ENCODE results near the gene ATG3. TPM values are rescaled to one million over a fixed set of nuclear protein-coding genes. Genes with fewer than 3 reads are reported as not detected.

The ATG3 gene
- total RNA-seq, 1 experiment from 2014 or later: 60.1 TPM

DNA sequence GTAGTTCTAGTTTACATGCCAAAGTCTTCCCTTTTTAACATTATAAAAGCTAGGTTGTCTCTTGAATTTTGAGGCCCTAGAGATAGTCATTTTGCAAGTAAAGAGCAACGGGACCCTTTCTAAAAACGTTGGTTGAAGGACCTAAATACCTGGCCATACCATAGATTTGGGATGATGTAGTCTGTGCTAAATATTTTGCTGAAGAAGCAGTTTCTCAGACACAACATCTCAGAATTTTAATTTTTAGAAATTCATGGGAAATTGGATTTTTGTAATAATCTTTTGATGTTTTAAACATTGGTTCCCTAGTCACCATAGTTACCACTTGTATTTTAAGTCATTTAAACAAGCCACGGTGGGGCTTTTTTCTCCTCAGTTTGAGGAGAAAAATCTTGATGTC lies 21.3 kb upstream of the ATG3 start:
- H3K9me3 Mint-ChIP-seq: no peaks in the 10 kb centered on the region
- ATAC-seq (no peak), DNase-seq (ENCODE audit: low spot score) (no peak)
- H3K27ac Mint-ChIP-seq: no peak overlapping the region
- H3K27me3 Mint-ChIP-seq (ENCODE audit: low read depth): no peaks in the 10 kb centered on the region
- CTCF ChIA-PET: interaction anchor here (2.0 to 2.1 kb wide), 3 partner anchors 60 to 231 kb away, joined by 12 to 21 read pairs (median 16); partner anchors contain the start of gene CCDC80
- peaks cover 27% of the 10 kb centered on the region for H3K36me3 Mint-ChIP-seq
- H3K4me1 Mint-ChIP-seq: peaks cover 18% of the 10 kb centered on the region
- POLR2A ChIA-PET: no interaction called here
- TF ChIP-seq ZNF138 (CRISPR knock-in tag; conservative IDR thresholded peaks at IDR 0.05) (no peak), ZBTB21 (CRISPR knock-in tag; IDR thresholded peaks at IDR 0.05; ENCODE audit: borderline replicate concordance) (no peak), TEAD4 (CRISPR knock-in tag; IDR thresholded peaks at IDR 0.05) (no peak), HMGA2 (CRISPR knock-in tag; IDR thresholded peaks at IDR 0.05) (no peak), SMAD4 (CRISPR knock-in tag; IDR thresholded peaks at IDR 0.05) (no peak), ESRRA (CRISPR knock-in tag; IDR thresholded peaks at IDR 0.05; ENCODE audit: borderline replicate concordance) (no peak), EMX1 (CRISPR knock-in tag; IDR thresholded peaks at IDR 0.05) (no peak), FOXJ3 (CRISPR knock-in tag; IDR thresholded peaks at IDR 0.05; ENCODE audit: borderline replicate concordance) (no peak), IRF2 (CRISPR knock-in tag; IDR thresholded peaks at IDR 0.05; ENCODE audit: borderline replicate concordance, low read depth) (no peak), NFATC4 (CRISPR knock-in tag; IDR thresholded peaks at IDR 0.05) (no peak), SP1 (CRISPR knock-in tag; conservative IDR thresholded peaks at IDR 0.05) (no peak)
- TF ChIP-seq, protein P1, sequence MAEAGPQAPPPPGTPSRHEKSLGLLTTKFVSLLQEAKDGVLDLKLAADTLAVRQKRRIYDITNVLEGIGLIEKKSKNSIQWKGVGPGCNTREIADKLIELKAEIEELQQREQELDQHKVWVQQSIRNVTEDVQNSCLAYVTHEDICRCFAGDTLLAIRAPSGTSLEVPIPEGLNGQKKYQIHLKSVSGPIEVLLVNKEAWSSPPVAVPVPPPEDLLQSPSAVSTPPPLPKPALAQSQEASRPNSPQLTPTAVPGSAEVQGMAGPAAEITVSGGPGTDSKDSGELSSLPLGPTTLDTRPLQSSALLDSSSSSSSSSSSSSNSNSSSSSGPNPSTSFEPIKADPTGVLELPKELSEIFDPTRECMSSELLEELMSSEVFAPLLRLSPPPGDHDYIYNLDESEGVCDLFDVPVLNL (CRISPR knock-in tag; IDR thresholded peaks at IDR 0.05; ENCODE audit: borderline replicate concordance, low read depth): no peak
- TF ChIP-seq, protein P2, sequence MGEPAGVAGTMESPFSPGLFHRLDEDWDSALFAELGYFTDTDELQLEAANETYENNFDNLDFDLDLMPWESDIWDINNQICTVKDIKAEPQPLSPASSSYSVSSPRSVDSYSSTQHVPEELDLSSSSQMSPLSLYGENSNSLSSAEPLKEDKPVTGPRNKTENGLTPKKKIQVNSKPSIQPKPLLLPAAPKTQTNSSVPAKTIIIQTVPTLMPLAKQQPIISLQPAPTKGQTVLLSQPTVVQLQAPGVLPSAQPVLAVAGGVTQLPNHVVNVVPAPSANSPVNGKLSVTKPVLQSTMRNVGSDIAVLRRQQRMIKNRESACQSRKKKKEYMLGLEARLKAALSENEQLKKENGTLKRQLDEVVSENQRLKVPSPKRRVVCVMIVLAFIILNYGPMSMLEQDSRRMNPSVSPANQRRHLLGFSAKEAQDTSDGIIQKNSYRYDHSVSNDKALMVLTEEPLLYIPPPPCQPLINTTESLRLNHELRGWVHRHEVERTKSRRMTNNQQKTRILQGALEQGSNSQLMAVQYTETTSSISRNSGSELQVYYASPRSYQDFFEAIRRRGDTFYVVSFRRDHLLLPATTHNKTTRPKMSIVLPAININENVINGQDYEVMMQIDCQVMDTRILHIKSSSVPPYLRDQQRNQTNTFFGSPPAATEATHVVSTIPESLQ (CRISPR knock-in tag; IDR thresholded peaks at IDR 0.05): no peak
- TF ChIP-seq, protein P3, sequence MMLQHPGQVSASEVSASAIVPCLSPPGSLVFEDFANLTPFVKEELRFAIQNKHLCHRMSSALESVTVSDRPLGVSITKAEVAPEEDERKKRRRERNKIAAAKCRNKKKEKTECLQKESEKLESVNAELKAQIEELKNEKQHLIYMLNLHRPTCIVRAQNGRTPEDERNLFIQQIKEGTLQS (CRISPR knock-in tag; conservative IDR thresholded peaks at IDR 0.05): no peak
- TF ChIP-seq, protein P4, sequence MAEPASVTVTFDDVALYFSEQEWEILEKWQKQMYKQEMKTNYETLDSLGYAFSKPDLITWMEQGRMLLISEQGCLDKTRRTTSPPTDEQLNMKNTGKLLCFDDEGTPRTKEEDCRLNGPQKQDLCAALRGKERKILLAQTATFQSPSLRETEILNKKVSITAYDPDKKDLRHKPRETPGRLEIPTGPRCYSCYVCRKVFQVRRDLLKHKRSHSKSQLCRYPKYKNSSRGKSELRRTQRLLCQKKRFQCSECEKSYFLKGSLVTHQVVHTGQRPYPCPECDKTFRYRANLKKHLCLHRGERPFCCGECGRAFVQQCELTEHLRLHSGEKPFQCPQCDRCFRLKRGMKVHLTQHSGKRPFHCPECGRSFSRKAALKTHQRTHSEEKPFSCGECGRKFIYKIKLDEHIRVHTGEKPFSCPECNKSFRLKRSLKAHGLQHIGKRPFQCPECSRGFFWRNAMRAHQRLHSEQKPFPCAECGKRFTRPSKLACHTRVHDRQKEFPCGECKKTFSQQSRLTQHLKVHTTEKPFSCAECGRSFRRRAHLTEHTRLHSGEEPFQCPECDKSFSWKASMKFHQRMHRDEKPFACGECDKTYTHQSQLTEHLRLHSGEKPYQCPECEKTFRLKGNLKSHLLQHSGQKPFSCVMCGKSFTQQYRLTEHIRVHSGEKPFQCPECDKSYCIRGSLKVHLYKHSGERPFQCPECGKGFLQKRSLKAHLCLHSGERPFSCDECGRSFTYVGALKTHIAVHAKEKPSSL (CRISPR knock-in tag; conservative IDR thresholded peaks at IDR 0.05): no peak
- TF ChIP-seq, protein P5, sequence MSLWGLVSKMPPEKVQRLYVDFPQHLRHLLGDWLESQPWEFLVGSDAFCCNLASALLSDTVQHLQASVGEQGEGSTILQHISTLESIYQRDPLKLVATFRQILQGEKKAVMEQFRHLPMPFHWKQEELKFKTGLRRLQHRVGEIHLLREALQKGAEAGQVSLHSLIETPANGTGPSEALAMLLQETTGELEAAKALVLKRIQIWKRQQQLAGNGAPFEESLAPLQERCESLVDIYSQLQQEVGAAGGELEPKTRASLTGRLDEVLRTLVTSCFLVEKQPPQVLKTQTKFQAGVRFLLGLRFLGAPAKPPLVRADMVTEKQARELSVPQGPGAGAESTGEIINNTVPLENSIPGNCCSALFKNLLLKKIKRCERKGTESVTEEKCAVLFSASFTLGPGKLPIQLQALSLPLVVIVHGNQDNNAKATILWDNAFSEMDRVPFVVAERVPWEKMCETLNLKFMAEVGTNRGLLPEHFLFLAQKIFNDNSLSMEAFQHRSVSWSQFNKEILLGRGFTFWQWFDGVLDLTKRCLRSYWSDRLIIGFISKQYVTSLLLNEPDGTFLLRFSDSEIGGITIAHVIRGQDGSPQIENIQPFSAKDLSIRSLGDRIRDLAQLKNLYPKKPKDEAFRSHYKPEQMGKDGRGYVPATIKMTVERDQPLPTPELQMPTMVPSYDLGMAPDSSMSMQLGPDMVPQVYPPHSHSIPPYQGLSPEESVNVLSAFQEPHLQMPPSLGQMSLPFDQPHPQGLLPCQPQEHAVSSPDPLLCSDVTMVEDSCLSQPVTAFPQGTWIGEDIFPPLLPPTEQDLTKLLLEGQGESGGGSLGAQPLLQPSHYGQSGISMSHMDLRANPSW (CRISPR knock-in tag; conservative IDR thresholded peaks at IDR 0.05; ENCODE audit: low read depth): no peak
- TF ChIP-seq, protein P6, sequence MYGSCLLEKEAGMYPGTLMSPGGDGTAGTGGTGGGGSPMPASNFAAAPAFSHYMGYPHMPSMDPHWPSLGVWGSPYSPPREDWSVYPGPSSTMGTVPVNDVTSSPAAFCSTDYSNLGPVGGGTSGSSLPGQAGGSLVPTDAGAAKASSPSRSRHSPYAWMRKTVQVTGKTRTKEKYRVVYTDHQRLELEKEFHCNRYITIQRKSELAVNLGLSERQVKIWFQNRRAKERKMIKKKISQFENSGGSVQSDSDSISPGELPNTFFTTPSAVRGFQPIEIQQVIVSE (CRISPR knock-in tag; IDR thresholded peaks at IDR 0.05; ENCODE audit: borderline replicate concordance): no peak
- TF ChIP-seq, protein P7, sequence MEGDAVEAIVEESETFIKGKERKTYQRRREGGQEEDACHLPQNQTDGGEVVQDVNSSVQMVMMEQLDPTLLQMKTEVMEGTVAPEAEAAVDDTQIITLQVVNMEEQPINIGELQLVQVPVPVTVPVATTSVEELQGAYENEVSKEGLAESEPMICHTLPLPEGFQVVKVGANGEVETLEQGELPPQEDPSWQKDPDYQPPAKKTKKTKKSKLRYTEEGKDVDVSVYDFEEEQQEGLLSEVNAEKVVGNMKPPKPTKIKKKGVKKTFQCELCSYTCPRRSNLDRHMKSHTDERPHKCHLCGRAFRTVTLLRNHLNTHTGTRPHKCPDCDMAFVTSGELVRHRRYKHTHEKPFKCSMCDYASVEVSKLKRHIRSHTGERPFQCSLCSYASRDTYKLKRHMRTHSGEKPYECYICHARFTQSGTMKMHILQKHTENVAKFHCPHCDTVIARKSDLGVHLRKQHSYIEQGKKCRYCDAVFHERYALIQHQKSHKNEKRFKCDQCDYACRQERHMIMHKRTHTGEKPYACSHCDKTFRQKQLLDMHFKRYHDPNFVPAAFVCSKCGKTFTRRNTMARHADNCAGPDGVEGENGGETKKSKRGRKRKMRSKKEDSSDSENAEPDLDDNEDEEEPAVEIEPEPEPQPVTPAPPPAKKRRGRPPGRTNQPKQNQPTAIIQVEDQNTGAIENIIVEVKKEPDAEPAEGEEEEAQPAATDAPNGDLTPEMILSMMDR (IDR thresholded peaks at IDR 0.05): no peak
- H3K4me3 Mint-ChIP-seq: no peak overlapping the region
